Measurements from ENCODE around the gene FOXA1. TPM values are rescaled to one million over a fixed set of nuclear protein-coding genes. Genes with fewer than 3 reads are reported as not detected.

The FOXA1 gene
- total RNA-seq, 2 experiments from 2014 or later = not detected

DNA sequence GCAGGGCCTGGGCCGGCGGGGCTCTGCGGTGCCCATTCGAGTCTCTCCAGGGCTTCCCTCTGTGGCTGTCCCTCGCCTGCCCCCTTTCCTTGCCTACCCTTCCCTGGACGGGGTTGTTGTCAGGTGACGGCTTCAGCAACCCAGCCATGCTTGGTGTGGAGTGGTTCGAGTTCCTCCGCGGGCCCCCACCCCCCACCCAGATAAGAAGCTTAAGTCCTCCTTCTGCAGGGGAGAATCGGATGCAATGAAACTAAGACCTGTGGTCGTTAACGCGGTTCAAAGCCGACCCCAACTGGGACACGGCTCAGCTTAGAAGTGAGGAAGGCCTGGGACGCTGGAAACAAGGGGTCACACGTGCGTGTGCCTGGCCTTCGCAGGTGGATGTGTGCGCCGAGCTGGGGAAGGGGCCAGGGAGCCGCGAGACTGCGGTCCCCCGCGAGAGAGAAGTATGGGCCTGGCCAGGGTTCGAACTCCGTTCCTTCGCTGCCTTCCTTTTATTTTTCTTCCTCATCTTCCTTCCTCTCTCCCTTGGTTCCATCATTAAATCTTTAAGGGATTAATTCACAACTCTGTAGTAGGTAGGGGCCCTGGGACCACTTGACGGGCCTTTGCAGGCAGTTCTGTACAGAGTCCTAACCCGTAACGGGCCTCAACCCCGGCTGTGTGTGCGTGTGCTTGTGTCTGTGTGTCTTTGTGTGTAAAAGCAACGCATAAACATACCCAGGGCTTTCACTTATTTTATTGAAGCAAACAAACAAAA lies 3.9 kb upstream of the FOXA1 start:
- peaks cover 6% of the 10 kb centered on the region for H3K9me3 Mint-ChIP-seq
- peak overlapping the region; percentile 32 for H3K4me3 Mint-ChIP-seq
- H3K4me1 Mint-ChIP-seq = peaks cover 9% of the 10 kb centered on the region
- ChIA-PET POLR2A (no interaction called here), CTCF (interaction anchor here (0.6 kb wide), 1 partner anchor 906 kb away, joined by 3 read pairs; no protein-coding TSS in a partner anchor)
- H3K36me3 Mint-ChIP-seq (ENCODE audit: low read depth) = peaks cover 9% of the 10 kb centered on the region
- peak overlapping the region; percentile 57 for H3K27ac Mint-ChIP-seq
- peaks cover 73% of the 10 kb centered on the region for H3K27me3 Mint-ChIP-seq
- no peak for DNase-seq

DNA sequence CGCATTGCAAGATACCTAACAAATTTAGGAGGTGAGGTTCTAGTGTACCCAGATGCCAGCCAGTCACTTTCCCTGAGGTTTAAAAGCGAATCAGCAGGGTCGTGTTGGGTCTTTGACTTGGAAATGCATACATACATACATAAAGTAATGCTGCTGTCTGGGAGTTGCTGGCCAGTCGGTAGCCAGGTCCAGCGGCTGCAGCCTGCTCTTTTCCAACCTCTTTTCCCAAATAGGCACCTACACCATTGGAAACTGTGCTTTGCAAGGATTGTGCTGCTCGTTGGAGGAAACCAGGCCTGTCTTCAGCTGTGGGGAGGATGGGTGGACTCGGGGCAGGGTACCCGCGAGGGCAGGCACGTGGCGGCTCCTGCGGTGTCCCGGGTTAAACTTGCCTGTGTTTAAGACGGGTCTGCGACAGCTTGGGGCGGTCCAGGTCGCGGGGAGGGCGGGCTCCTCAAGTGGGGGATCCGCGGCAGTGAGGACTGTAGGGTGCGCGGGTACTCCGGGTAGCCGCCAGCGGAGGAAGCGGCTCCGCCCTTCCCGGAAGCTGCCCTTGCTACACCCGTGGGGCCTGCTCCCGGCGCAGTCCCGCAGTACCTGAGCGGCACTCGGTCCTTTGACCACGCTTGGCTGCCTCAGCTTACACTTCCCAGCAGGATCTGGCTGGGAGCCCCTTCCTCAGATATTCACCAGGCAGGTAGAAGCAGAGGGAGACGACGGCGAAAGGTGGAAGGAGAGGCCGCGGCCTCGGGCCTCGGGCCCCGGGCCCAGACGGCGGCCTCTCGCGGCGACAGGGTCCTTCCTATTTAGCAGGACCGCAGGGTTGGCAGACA lies 3.1 kb upstream of the FOXA1 start:
- H3K4me1 Mint-ChIP-seq = peaks cover 9% of the 10 kb centered on the region
- H3K36me3 Mint-ChIP-seq (ENCODE audit: low read depth) = peaks cover 9% of the 10 kb centered on the region
- H3K9me3 Mint-ChIP-seq = peaks cover 7% of the 10 kb centered on the region
- ChIA-PET POLR2A (no interaction called here), CTCF (no interaction called here)
- H3K27ac Mint-ChIP-seq = no peak overlapping the region
- peaks cover 77% of the 10 kb centered on the region for H3K27me3 Mint-ChIP-seq
- DNase-seq = no peak
- no peak overlapping the region for H3K4me3 Mint-ChIP-seq

DNA sequence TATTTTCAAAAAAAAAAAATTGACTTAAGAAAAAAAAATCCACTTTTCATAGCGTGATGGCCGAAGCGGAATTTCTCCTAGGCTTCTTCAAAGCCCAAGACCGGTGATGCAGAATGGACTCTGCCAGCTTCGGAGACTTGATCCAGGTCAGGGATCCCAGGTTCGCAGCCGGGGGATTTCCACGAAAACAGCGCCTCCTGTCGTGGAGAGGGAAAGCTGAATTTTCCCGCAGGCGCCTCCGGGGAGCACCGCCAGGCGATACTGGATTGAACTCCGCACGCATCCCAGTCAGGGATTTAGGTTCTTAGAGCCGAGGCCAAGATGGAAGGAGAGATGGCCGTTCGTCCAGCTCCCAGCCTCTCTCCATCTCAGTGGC lies 2.5 kb upstream of the FOXA1 start:
- Mint-ChIP-seq H3K27me3 (peaks cover 77% of the 10 kb centered on the region), H3K9me3 (peaks cover 7% of the 10 kb centered on the region), H3K27ac (no peak overlapping the region), H3K4me3 (no peak overlapping the region), H3K36me3 (ENCODE audit: low read depth) (peaks cover 9% of the 10 kb centered on the region), H3K4me1 (peaks cover 9% of the 10 kb centered on the region)
- DNase-seq = no peak
- POLR2A ChIA-PET = no interaction called here
- CTCF ChIA-PET = no interaction called here

DNA sequence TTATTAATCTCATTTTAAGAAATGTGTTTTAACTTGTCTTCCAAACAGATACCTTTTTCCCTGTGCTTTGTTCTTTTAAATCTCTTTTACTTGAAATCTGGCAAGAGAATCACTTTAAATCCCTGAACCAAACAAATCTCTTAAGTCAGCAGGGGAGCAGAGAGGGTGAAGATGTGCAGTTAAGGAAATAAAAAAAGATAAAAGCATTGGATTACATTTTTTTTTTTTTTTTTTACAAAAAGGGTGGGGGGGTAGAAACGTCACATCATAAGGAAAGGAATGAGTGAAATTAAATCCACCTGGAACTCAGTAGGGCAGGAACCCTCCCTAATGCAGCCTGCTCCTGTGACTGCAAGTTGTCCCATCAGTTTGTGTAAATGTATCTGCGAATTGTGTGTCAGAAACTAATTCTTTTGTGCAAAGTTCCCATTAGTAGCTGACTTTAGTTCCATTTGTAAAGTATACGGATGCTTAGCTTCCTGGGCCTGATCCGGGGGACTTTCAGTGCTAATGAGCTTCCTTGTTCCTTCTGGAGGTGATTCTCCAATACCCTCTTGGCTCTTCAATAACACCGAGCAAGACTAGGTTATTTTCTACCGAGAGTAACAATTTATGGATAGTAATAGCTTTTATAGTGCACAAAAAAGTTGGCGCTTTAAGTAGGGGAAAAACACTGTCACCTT lies 1.9 kb upstream of the FOXA1 start:
- no peak overlapping the region for H3K27ac Mint-ChIP-seq
- H3K36me3 Mint-ChIP-seq (ENCODE audit: low read depth) = peaks cover 9% of the 10 kb centered on the region
- peaks cover 79% of the 10 kb centered on the region for H3K27me3 Mint-ChIP-seq
- ChIA-PET POLR2A (no interaction called here), CTCF (no interaction called here)
- peaks cover 9% of the 10 kb centered on the region for H3K4me1 Mint-ChIP-seq
- H3K4me3 Mint-ChIP-seq = no peak overlapping the region
- H3K9me3 Mint-ChIP-seq = peaks cover 7% of the 10 kb centered on the region
- DNase-seq = no peak

DNA sequence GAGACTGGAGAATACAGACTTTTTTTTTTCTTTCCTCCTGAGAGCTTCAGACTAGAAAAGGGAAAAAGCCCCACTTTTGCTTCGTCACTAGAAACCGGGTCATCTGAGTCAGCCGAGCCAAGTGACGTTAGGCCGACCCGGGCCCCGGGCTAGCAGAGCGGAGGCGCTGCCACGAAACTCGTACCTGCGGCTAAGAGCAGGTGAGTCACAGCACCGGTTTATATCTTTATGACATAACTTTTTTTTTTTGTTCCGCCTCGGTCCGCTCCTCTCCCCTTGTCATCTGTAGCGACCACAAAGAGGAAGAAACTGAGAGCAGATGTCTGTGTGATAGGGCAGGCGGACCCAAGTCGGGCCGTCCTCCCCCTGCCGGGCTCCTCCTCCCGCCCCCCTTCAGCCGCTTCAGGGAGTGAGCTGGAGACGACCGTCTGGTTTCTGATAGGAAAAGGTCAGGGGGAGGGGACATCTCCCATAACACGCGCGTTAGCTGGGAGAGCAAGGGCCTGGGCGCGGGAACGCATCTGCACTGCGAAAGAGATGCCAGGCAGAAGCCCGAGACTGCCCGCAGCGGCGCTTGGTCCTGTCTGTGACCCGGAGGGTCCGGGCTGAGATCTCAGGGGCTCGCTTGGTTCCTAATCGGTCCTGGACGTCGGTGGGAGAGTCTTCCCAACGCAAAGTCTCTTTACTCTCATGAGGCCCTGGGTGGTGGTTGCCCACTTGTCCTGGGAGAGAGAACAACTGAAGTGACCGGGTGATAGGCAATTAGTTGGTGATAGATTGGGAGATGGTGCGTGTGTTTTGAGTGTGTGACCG lies 966 bp upstream of the FOXA1 start:
- H3K36me3 Mint-ChIP-seq (ENCODE audit: low read depth) = peaks cover 9% of the 10 kb centered on the region
- peaks cover 75% of the 10 kb centered on the region for H3K27me3 Mint-ChIP-seq
- peaks cover 7% of the 10 kb centered on the region for H3K9me3 Mint-ChIP-seq
- no peak for DNase-seq
- peaks cover 9% of the 10 kb centered on the region for H3K4me1 Mint-ChIP-seq
- H3K27ac Mint-ChIP-seq = peak overlapping the region; percentile 19
- CTCF ChIA-PET = interaction anchor here (1.2 kb wide), 1 partner anchor 9 kb away, joined by 4 read pairs; no protein-coding TSS in a partner anchor
- POLR2A ChIA-PET = no interaction called here
- peak overlapping the region; percentile 34 for H3K4me3 Mint-ChIP-seq

DNA sequence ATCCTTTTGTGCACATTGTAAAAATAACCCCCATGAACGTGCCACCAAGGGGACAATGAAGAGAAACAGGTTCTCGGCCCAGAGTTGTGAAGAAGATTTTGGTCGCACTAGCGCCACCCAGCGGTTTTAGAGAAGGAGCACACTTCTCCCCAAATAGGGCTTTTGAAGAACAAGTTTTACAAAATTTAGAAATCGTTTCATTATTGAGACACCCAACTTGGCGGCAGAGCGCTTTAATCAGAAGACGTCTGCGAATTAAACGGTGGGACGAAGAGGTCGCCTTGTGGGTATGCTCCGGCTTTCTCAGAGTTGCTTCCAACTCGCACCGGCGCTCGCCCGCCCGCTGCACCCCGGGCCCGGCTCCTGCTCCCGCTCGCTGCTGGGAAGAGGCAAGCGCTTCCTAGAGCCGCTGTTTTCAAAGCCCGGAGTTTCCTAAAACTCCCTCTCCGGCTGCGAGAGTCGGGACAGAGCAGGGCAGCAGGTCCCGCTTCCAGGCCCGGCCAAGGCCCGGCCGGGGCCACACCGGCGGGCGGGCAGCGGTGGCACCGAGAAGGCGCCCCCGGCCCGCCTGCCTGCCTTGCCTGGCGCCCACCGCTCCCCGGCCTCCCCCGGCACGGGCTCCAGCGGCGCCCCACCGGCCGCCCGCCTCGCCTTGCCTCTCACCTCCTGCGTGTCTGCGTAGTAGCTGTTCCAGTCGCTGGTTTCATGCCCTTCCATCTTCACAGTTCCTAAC lies 645 bp downstream of the FOXA1 start:
- H3K9me3 Mint-ChIP-seq = peaks cover 7% of the 10 kb centered on the region
- peak; percentile 24 for DNase-seq
- H3K36me3 Mint-ChIP-seq (ENCODE audit: low read depth) = peaks cover 12% of the 10 kb centered on the region
- CTCF ChIA-PET = no interaction called here
- H3K4me1 Mint-ChIP-seq = peaks cover 9% of the 10 kb centered on the region
- peaks cover 71% of the 10 kb centered on the region for H3K27me3 Mint-ChIP-seq
- POLR2A ChIA-PET = no interaction called here
- H3K4me3 Mint-ChIP-seq = peak overlapping the region; percentile 49
- H3K27ac Mint-ChIP-seq = peak overlapping the region; percentile 68

DNA sequence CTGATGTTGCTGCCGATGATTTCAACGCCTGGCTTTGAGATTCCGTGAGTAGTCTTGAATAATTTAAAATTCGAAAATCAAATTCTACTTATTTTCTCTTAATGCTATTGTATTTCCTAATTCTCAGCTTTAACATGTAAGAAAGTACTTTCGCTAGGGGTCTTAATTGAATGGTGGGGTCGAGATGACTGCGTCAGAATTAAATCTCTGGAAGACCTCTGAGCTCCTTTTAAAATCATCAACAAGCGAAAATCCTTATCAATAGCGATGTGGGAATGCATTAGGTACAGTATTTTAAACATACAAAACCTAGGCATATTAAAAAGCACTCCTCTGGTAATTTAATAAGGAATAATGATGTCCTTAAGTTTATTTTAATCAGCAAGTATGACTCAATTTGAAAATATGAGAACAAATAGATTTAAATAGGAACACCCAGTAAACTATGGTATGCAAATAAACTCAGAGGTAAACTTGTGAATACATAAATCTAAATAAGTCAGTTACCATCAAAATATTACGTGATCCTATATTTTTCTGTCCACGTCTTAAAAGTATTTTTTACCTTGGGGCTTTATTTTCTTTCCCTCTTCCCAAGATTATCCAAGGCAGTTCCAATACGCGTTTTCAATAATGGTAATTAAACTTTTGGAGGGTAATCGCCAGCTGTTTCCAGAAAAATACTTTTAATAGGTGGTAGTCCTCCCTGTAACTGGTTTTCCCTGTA lies 1.4 kb downstream of the FOXA1 start:
- Mint-ChIP-seq H3K27me3 (peaks cover 72% of the 10 kb centered on the region), H3K36me3 (ENCODE audit: low read depth) (peaks cover 6% of the 10 kb centered on the region), H3K4me1 (peaks cover 9% of the 10 kb centered on the region), H3K4me3 (peak overlapping the region; percentile 49), H3K27ac (peak overlapping the region; percentile 68), H3K9me3 (peaks cover 9% of the 10 kb centered on the region)
- DNase-seq = no peak
- POLR2A ChIA-PET = no interaction called here
- CTCF ChIA-PET = interaction anchor here (0.6 kb wide), 1 partner anchor 9 kb away, joined by 3 read pairs; no protein-coding TSS in a partner anchor

DNA sequence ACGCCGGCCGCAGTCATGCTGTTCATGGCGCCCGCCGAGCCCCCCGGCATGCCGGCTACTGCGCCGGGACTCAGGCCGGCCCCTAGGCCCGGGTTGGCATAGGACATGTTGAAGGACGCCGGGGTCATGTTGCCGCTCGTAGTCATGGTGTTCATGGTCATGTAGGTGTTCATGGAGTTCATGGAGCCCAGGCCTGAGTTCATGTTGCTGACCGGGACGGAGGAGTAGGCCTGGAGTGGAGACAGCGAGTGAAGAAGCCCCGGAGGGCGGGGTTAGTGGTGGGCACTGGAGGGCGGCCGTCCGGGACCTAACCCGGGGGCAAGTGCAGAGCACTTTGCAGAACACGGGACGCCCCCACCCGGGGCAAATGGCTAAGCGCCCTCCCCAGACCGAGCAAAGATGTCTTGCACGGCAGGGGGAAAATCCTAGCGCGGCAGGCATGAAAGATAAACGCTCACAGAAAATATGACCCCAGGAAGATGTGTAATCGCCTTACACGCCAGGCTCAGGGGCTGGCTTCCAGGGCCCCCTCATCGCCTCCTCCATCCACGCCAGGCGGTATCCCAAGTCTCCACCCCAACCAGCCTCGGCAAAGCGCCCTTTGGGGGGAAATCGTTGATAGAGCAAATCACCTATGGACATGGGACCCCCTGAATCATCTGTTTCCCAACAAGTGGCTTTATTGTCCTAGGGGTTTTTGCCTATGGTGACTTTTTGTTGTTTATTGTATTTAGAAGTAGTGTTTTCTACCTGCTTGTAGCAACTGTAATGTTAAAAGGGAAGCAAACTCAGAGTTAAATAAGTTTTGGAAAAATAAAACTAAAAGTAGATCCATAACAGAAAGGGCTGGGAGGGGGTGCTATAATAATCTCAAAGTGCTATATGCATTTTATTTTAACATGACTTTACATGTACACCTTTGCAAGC lies 2.3 kb downstream of the FOXA1 start:
- CTCF ChIA-PET = interaction anchor here (0.6 kb wide), 1 partner anchor 10 kb away, joined by 3 read pairs; no protein-coding TSS in a partner anchor
- Mint-ChIP-seq H3K4me3 (no peak overlapping the region), H3K9me3 (peaks cover 9% of the 10 kb centered on the region), H3K27me3 (peaks cover 75% of the 10 kb centered on the region), H3K4me1 (peaks cover 9% of the 10 kb centered on the region), H3K36me3 (ENCODE audit: low read depth) (peaks cover 8% of the 10 kb centered on the region), H3K27ac (peak overlapping the region; percentile 57)
- POLR2A ChIA-PET = no interaction called here
- DNase-seq = no peak

DNA sequence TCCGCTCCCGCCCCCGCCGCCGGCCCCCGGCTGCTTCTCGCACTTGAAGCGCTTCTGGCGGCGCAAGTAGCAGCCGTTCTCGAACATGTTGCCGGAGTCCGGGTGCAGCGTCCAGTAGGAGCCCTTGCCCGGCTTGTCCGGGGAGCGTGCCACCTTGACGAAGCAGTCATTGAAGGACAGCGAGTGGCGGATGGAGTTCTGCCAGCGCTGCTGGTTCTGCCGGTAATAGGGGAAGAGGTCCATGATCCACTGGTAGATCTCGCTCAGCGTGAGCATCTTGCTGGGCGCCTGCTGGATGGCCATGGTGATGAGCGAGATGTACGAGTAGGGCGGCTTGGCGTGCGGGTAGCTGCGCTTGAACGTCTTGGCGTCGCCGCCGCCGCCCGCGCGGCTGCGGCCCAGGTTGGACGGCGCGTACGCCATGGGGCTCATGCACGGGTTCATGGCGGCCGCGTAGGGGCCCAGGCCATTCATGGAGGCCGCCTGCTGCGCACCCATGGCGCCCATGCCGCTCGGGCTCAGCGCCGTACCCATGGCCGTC lies 3.0 kb downstream of the FOXA1 start:
- H3K9me3 Mint-ChIP-seq = peaks cover 7% of the 10 kb centered on the region
- peak overlapping the region; percentile 25 for H3K27ac Mint-ChIP-seq
- CTCF ChIA-PET = no interaction called here
- peaks cover 9% of the 10 kb centered on the region for H3K4me1 Mint-ChIP-seq
- no peak for DNase-seq
- peaks cover 8% of the 10 kb centered on the region for H3K36me3 Mint-ChIP-seq (ENCODE audit: low read depth)
- H3K4me3 Mint-ChIP-seq = no peak overlapping the region
- peaks cover 77% of the 10 kb centered on the region for H3K27me3 Mint-ChIP-seq
- POLR2A ChIA-PET = no interaction called here

DNA sequence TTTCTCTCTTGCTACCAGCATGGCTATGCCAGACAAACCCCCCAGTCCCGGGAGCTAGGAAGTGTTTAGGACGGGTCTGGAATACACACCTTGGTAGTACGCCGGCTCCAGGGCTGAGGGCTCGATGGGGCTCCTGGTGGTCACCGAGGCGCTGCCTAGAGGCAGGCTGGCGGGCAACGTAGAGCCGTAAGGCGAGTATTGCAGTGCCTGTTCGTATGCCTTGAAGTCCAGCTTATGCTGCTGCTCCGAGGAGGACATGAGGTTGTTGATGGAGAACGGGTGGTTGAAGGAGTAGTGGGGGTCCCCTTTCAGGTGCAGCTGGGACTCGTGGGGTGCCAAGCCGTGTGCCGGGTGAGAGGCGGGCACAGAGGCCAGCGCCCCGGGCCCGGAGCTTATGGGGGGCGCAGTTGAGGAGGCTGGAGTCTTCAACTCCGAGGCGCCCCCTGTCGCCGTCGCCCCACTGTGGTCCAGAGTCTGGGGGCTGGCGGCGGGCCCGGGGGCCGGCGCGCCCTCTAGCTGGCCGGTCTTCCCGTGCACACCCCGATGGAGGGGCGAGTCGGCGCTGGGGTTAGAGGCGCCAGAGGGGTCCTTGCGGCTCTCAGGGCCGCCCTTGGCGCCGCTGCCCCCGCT lies 3.6 kb downstream of the FOXA1 start:
- peaks cover 8% of the 10 kb centered on the region for H3K36me3 Mint-ChIP-seq (ENCODE audit: low read depth)
- H3K4me1 Mint-ChIP-seq = peaks cover 8% of the 10 kb centered on the region
- CTCF ChIA-PET = no interaction called here
- DNase-seq = no peak
- H3K9me3 Mint-ChIP-seq = peaks cover 7% of the 10 kb centered on the region
- peak overlapping the region; percentile 72 for H3K27ac Mint-ChIP-seq
- POLR2A ChIA-PET = no interaction called here
- peak overlapping the region; percentile 18 for H3K4me3 Mint-ChIP-seq
- H3K27me3 Mint-ChIP-seq = peaks cover 75% of the 10 kb centered on the region

Data from activated CD4-positive, alpha-beta T cell treated with anti-CD3 and anti-CD28 coated beads, Interleukin-2, amount 10 ng/mL, durations not matched to agents 7 days and 5 days (primary cell).